Gastrocnemius medialis (tissue), 4 donors: ENCODE results near the gene AMPD2. TPM values are rescaled to one million over a fixed set of nuclear protein-coding genes. Genes with fewer than 3 reads are reported as not detected.

Experiments
- ATAC-seq, 2 donors: fragments of 150-250 bp; one replicate each; pipeline ENCODE4 v1.9.1; 2016
- DNase-seq, 2 donors: peaks; one replicate each; pipeline ENCODE4 v3.0.0-alpha.2; 2019
- H3K27ac ChIP-seq, 4 donors: fragments of 200-600 bp; sonication (generic); 1 replicate in 1 of 4; 2 replicates in 3 of 4; pipeline ENCODE4 v1.5.1; 2016 to 2018; ENCODE audit warnings: mild to moderate bottlenecking in 2 of 4, moderate library complexity in 1 of 4
- H3K27me3 ChIP-seq, 3 donors: fragments of 200-600 bp; sonication (generic) in 2 of 3; 1 replicate in 1 of 3; 2 replicates in 2 of 3; pipeline versions ENCODE4 v1.5.1 to v1.6.0; 2016 to 2019; ENCODE audit warnings: mild to moderate bottlenecking in 1 of 3, moderate library complexity in 1 of 3
- H3K36me3 ChIP-seq, 2 donors: fragments of 200-600 bp; sonication (generic) in 1 of 2; one replicate each; pipeline ENCODE4 v1.5.1; 2017 to 2018
- H3K4me1 ChIP-seq, 2 donors: fragments of 200-600 bp; sonication (generic) in 1 of 2; one replicate each; pipeline ENCODE4 v1.5.1; 2016 to 2017; ENCODE audit warnings: mild to moderate bottlenecking in 2 of 2
- H3K4me3 ChIP-seq, 4 donors: fragments of 200-600 bp; sonication (generic) in 3 of 4; 1 replicate in 1 of 4; 2 replicates in 3 of 4; pipeline ENCODE4 v1.5.1; 2016 to 2019; ENCODE audit warnings: mild to moderate bottlenecking in 2 of 4
- H3K9me3 ChIP-seq, 3 donors: fragments of 200-600 bp; sonication (generic) in 2 of 3; 1 replicate in 1 of 3; 2 replicates in 2 of 3; pipeline ENCODE4 v1.5.1; 2016 to 2019
- POLR2A ChIP-seq, 2 donors: fragments of 450-650 bp; IDR thresholded peaks; one replicate each; pipeline ENCODE4 v1.6.1; 2017; ENCODE audit warnings: antibody characterized with exemption in 2 of 2, mild to moderate bottlenecking in 2 of 2, moderate library complexity in 2 of 2
- in situ Hi-C, 4 donors: fragments of 200-750 bp; cut with MboI; loops; one replicate each; pipeline versions ENCODE4 v1.15.0 to v1.8.0; 2017; ENCODE audit warnings: low sequenced_read_pairs in 4 of 4
- intact Hi-C: fragments of 100-400 bp; cut with DNase I; formaldehyde crosslinking; loops from one replicate; pipeline ENCODE4 v1.15.1; 2023; ENCODE audit warnings: low total_unique reads
- total RNA-seq, 4 donors: library from RNA; depleted of rRNA; stranded (reverse); fragments of >200 nt; gene quantifications; one replicate each; pipeline versions ENCODE4 v1.1.0 to v1.2.3, GENCODE V29; 2016
- TF ChIP-seq, protein P1 (sequence below), 5 experiments: fragments of 450-650 bp in 3 of 5; fragments of 200-600 bp in 2 of 5; sonication (generic) in 2 of 5; IDR thresholded peaks in 4 of 5; conservative IDR thresholded peaks in 1 of 5; 1 replicate in 4 of 5; 2 replicates in 1 of 5; pipeline ENCODE4 v1.5.1; 2016 to 2019; ENCODE audit warnings: antibody characterized with exemption in 5 of 5, mild to moderate bottlenecking in 3 of 5, moderate library complexity in 3 of 5

The AMPD2 gene
- total RNA-seq, 4 donors from 2014 or later = 5.3 to 19.4 (median 10.4) TPM

DNA sequence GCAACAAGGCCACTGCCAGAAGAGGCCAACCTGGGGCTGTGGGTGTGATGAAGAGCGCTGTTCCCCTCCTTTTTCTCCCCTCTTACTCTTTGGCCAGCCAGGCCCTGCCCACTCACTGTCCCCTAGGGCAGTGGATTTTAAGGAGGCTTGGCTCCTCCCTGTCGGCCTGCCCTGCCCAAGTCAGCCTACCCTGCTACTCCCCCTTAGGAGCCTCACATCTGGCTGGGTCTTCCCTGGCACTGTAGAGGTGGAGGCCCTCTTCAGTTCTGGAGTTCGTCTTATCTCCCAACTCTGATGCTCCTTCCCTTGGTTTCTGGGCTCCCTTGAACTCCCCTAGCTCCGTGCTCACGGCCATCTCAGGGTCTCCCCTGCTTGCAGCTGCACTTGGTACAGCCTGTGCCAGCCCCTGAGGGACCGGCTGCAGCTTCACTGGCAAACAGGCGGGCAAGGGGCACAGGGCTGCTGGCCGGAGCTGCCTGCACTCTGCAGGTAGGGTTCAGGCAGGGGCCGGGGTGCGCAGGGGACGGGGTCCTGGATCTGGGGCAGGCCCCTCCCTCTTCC lies 4.0 kb downstream of the AMPD2 start:
- H3K4me3 ChIP-seq = no peak overlapping the region
- TF ChIP-seq POLR2A (IDR thresholded peaks at IDR 0.05) = no peak
- TF ChIP-seq, protein P1, sequence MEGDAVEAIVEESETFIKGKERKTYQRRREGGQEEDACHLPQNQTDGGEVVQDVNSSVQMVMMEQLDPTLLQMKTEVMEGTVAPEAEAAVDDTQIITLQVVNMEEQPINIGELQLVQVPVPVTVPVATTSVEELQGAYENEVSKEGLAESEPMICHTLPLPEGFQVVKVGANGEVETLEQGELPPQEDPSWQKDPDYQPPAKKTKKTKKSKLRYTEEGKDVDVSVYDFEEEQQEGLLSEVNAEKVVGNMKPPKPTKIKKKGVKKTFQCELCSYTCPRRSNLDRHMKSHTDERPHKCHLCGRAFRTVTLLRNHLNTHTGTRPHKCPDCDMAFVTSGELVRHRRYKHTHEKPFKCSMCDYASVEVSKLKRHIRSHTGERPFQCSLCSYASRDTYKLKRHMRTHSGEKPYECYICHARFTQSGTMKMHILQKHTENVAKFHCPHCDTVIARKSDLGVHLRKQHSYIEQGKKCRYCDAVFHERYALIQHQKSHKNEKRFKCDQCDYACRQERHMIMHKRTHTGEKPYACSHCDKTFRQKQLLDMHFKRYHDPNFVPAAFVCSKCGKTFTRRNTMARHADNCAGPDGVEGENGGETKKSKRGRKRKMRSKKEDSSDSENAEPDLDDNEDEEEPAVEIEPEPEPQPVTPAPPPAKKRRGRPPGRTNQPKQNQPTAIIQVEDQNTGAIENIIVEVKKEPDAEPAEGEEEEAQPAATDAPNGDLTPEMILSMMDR (IDR thresholded peaks at IDR 0.05 in 4 of 5, conservative IDR thresholded peaks at IDR 0.05 in 1 of 5) = no peak
- no peaks in the 10 kb centered on the region for H3K9me3 ChIP-seq
- no peak overlapping the region for H3K27ac ChIP-seq
- peaks cover 0 to 13% of the 10 kb centered on the region in 2 donors for H3K36me3 ChIP-seq
- DNase-seq = no peak
- H3K4me1 ChIP-seq = peaks cover 4 to 23% of the 10 kb centered on the region in 2 donors
- H3K27me3 ChIP-seq = peaks cover 0 to 4% (median 0%) of the 10 kb centered on the region in 3 donors
- intact Hi-C loops (no loop called here), in situ Hi-C loops (loop anchor here (5.0 to 10.0 kb wide), 3 partner anchors 76 to 361 kb away; partner anchors contain the start of genes GNAI3 (in 4 of the 4) and AHCYL1 (in 1 of the 4))
- ATAC-seq = no peak

DNA sequence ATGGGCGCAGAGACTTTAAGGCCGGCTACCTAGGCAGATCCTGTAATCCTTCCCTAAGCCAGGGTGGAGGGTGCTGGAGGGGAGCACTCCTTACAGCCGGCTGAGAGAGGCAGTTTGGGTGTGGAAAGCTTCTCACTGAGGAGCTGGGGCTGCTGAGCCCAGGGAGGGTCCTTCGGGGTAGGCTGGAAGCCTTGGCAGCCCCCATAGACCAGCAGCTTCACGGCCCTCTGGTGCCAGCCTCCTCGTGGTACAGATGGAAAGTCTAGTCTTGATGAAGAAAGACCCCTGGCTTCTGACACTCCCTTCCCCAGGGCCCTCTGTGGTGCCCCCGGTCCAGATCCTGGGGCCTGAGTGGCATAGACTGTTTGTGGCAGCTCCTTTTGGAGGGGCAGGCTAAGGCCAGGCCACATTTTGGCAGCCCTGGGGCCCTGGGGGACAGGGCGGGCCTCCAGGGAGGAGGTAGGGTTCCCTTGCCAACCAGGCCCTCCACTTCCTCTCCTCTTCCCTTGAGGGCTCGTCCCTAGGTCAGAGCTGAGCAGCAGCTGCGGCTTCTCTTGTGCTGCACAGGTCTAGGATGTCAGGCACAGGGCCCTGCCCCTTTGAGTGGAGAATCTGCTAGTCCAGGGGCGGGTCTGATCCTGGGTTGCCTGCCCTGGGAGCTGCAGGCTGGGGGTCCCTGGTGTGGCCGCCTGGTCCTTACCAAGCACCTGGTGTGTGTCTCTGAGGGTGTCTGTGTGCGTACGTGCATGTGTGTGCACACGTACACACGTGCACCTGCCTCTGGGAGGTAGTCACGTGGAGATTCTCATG lies 4.8 kb downstream of the AMPD2 start:
- ATAC-seq = no peak
- no peak for DNase-seq
- peaks cover 0 to 15% of the 10 kb centered on the region in 2 donors for H3K36me3 ChIP-seq
- intact Hi-C loops = no loop called here
- in situ Hi-C loops = loop anchor here (5.0 to 10.0 kb wide), 3 partner anchors 77 to 360 kb away; partner anchors contain the start of genes GNAI3 (in 4 of the 4) and AHCYL1 (in 1 of the 4)
- no peaks in the 10 kb centered on the region for H3K27me3 ChIP-seq
- peaks cover 1 to 15% of the 10 kb centered on the region in 2 donors for H3K4me1 ChIP-seq
- TF ChIP-seq, protein P1 (IDR thresholded peaks at IDR 0.05 in 4 of 5, conservative IDR thresholded peaks at IDR 0.05 in 1 of 5) = no peak
- TF ChIP-seq POLR2A (IDR thresholded peaks at IDR 0.05) = no peak
- no peak overlapping the region for H3K27ac ChIP-seq
- no peak overlapping the region for H3K4me3 ChIP-seq
- no peaks in the 10 kb centered on the region for H3K9me3 ChIP-seq

DNA sequence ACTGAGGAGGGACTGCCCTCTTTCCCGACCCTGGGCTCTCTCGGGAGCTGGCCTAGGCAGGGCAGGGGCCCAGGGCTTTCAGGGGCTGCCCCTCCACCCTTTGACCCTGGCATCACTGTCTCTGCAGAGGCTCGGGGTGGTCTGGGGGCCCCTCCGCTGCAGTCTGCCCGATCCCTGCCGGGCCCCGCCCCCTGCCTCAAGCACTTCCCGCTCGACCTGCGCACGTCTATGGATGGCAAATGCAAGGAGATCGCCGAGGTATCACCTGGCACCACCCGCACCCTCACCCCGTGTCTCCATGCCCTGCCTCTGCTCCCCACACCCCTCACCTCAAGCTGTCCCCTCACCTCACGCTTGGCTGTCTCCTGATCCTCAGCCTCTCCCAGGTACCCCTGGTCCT lies 5.5 kb downstream of the AMPD2 start:
- H3K9me3 ChIP-seq = no peaks in the 10 kb centered on the region
- DNase-seq = no peak
- TF ChIP-seq, protein P1 (IDR thresholded peaks at IDR 0.05 in 4 of 5, conservative IDR thresholded peaks at IDR 0.05 in 1 of 5) = no peak
- no peak for TF ChIP-seq POLR2A (IDR thresholded peaks at IDR 0.05)
- intact Hi-C loops (no loop called here), in situ Hi-C loops (loop anchor here (10.0 kb wide), 2 partner anchors 80 to 360 kb away; partner anchors contain the start of genes GNAI3 (in 3 of the 4) and AHCYL1 (in 1 of the 4))
- no peak overlapping the region for H3K27ac ChIP-seq
- no peak for ATAC-seq
- peaks cover 0 to 18% of the 10 kb centered on the region in 2 donors for H3K36me3 ChIP-seq
- no peaks in the 10 kb centered on the region for H3K27me3 ChIP-seq
- peaks cover 0 to 8% of the 10 kb centered on the region in 2 donors for H3K4me1 ChIP-seq
- no peak overlapping the region for H3K4me3 ChIP-seq

DNA sequence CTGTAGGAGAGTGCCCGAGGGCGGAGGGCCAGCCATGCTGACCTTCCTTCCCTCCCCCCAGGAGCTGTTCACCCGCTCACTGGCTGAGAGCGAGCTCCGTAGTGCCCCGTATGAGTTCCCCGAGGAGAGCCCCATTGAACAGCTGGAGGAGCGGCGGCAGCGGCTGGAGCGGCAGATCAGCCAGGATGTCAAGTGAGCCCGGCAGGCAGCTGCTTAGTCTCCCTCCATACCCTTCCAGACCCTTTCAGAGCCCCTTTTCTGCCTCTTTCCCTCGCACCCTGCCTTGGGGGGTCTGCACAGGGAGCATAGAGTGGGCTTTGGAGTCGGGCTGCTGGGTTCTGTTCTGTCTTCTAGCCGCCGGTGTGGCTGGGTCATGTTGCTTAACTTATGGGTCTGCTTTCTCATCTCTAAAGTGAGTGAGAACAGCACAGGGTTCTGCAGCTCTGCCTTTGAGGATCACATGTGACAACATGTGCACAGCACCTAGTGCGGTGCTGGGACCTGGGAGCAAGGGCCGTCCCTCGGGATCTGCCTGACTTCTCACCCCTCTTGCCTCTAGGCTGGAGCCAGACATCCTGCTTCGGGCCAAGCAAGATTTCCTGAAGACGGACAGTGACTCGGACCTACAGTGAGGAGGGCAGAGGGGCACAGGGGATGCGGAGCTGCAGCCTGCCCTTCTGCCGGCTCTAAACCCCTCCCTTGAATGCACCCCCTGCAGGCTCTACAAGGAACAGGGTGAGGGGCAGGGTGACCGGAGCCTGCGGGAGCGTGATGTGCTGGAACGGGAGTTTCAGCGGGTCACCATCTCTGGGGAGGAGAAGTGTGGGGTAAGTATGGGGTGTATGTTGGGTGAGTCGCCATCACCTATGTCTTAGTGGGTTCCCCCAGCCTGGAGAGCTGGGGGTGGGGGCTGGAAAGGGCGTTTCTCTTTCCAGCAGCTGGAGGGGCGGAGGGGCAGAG lies 6.2 kb downstream of the AMPD2 start:
- DNase-seq = no peak
- TF ChIP-seq, protein P1 (IDR thresholded peaks at IDR 0.05 in 4 of 5, conservative IDR thresholded peaks at IDR 0.05 in 1 of 5) = no peak
- TF ChIP-seq POLR2A (IDR thresholded peaks at IDR 0.05) = no peak
- Histone ChIP-seq H3K4me3 (no peak overlapping the region), H3K27me3 (no peaks in the 10 kb centered on the region), H3K4me1 (peaks cover 0 to 7% of the 10 kb centered on the region in 2 donors), H3K27ac (no peak overlapping the region), H3K9me3 (no peaks in the 10 kb centered on the region), H3K36me3 (peaks cover 0 to 21% of the 10 kb centered on the region in 2 donors)
- intact Hi-C loops = no loop called here
- ATAC-seq = no peak
- in situ Hi-C loops = loop anchor here (10.0 kb wide), 2 partner anchors 81 to 359 kb away; partner anchors contain the start of genes GNAI3 (in 3 of the 4) and AHCYL1 (in 1 of the 4)
